ENCODE measurements around the gene LDHAL6A.

Gene LDHAL6A

GRCh38 chr11:18490736-18491485, 35.3 kb downstream of the LDHAL6A start:
- DNase-seq = no peak

- no peak for DNase-seq
Observed at GRCh38 chr11:18491924-18492323, 36.3 kb downstream of the LDHAL6A start.

GRCh38 chr11:18492888-18493287, 37.2 kb downstream of the LDHAL6A start:
- DNase-seq = no peak

DNA sequence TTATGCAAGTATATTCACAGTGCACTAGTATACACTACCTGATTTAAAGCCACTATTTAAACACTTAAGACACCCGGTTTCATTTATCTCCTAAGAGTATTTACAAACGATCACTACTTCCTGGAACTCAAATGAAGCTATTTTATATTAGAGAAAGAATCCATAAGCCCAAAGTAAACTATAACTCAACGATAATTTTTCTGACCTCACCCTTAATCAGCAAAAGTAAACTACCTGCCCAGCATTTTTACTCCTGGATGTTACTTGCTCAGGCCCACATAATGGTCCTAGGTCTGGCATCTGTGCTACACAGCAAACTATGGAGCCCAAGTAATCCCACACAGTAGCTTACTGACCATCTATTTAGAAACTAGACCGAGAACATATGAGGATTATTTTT, 37.7 kb downstream of the LDHAL6A start:
- DNase-seq = no peak

DNA sequence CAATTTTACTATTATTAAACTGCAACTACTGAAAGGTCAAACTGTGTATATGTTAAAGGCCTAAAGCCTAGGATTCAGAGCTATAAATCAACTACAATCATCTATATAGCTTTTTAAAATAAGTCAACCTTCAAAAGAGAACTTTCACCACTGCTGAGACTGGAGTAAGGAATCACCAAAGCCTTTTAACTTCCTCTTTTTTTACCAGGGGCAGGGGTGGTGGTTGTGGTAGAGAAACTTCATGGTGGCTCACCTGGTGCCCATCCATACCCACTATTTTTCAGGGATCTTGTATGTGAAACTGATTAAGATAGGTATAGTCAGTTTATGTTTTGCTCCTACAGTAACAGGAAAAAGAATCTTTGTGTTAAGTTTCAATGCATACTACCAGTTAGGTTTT, 39.6 kb downstream of the LDHAL6A start:
- no peak for DNase-seq

DNA sequence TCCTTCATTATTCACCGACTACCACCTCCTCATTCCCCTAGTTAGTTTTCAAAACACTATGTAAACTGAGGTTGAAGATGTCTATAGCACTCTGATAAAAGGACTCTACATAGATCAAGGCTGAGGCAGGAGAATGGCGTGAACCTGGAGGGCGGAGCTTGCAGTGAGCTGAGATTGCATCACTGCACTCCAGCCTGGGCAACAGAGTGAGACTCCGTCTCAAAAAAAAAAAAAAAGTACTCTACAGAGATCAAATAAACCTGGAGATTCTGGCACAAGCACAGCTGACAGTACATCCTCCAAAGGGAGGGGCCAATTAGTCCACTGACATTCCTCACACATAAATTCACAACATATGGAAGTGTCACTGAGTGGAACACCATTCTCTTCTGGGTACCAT, 40.0 kb downstream of the LDHAL6A start:
- peak; percentile 12 for DNase-seq

GRCh38 chr11:18498039-18498438, 42.4 kb downstream of the LDHAL6A start:
- DNase-seq = no peak

DNA sequence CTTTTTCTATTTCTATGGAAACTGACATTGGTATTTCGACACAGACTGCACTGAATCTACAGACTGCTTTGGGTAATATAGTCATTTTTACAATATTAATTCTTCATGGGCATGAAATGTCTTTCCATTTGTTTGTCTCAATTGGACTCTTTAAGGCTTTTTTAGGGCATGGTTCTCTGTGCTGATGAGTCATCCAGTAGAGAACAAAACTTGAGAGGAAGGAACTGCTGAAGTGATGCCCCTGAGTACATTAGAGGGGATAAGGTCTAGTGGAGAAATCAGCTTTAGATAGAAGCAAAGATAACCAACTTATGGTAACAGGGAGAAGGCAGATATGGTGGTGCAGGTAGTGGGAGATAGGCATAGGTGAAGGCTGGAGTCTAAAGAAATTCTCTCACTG, 46.0 kb downstream of the LDHAL6A start:
- DNase-seq = no peak

DNA sequence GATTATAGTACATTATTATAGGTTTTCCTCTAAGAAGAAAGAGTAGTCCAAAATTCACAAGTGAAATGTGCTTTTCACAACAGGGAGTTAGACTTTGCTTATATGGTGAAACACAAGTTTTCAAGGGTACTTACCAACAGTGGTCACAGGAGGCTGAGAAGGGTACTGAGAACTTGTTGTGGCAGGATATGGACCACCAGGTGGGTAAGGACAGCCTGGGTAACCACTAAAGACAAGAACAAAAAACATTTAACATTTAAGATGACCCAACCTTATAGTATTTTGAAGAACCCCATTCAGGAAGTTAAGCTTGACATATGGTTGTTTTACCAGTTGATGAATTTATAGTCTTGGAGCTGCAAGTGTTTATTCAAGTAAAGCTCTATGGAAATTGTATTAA, 46.7 kb downstream of the LDHAL6A start:
- DNase-seq = no peak

DNA sequence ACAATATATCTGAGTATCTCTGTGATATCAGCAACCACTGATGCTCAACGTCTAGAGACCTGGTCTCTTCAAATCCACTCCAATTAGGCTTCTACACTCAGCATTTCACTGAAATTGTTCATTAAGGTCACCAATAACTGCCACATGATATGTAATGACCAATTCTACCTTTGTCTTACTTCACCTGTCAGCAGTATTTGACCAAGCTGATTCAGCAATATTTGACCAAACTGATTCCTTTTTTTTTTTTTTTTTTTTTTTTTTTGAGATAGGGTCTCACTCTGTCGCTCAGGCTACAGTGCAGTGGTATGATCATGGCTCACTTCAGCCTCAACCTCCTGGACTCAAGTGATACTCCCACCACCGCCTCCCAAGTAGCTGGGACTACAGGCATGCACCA, 65.5 kb downstream of the LDHAL6A start:
- DNase-seq = no peak

GRCh38 chr11:18522388-18522787, 66.7 kb downstream of the LDHAL6A start:
- peak; percentile 2 for DNase-seq

- no peak for DNase-seq
Observed at GRCh38 chr11:18523084-18523483, 67.4 kb downstream of the LDHAL6A start.

DNA sequence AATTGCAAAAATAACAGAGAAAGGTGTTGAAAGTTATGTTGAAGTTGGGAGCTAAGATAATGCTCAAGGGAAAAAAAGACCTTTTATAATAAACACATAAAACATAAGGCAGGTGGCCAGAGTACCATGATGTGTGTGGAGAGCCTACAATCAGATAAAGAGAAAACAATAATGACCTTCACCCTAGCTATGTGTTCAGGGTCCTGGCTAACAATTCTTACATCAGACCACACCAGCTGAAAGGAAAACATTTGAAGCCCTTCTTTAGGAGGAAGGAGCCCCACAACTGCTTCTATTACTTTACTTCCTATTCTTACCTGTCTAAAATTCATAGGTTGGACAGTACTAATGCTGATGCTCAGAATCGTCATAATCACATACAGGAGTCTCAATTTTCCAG, 68.6 kb downstream of the LDHAL6A start:
- DNase-seq = no peak

DNA sequence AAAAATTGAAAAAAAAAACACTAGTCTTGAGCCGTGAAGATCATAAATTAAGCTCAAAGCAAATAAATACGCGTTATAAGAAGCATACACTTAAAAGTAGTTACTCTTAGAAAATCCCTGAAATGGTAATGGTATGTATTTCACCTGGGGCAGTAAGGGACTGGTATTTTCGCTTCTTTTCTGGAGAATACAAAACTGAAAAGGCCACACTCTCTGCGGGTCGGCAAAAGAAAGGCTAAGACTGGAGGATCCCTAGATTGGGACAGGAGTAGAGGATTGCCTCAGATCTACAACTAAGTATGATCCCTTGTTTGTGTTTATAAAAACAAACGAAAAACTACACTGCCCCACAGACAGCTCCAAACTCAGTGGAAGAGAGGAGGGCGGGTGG, 70.5 kb downstream of the LDHAL6A start:
- DNase-seq = no peak

DNA sequence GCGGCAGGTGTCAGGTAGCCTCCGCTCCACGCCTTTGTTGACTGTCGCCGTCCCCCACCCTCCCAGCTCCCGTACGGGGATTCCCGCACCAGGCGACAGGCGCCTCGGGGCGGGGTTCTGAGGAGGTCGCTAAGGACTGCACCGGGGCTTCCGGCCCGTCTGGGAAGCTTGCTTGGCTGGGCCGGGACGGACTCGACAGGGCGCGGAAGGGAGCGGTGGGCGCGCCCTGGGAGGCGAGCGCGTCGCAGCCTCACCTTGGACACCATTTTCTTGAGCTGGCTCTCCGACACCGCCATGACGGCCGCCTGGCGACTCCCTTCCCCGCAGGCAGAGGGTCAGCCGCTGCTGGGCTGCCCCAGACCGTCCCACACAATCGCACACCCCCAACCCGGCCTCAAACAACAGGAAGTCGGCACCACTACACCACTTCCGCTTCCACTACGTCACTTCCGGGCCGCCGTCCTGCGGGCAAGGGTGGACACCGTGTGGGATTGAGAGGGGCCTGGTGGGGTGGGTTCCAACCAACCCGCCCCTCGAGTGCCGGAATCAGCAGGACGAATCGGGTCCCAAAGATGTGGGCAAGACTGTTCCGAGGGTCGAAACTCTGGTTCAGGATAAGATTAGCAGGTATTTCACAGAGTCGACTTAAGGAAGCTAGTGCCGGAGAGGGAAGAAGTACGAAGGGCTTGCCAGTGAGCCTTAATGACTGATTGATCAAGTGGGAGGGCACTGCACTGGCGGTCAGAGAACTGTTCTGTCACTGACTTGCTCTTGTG, 71.1 kb downstream of the LDHAL6A start, which contains the start of gene TSG101:
TSG101 (minus strand) TSS at position 422 of the 776 bp plus-strand sequence; CDS start at position 296, 126 bp downstream.
- peak; percentile 93 for DNase-seq

DNA sequence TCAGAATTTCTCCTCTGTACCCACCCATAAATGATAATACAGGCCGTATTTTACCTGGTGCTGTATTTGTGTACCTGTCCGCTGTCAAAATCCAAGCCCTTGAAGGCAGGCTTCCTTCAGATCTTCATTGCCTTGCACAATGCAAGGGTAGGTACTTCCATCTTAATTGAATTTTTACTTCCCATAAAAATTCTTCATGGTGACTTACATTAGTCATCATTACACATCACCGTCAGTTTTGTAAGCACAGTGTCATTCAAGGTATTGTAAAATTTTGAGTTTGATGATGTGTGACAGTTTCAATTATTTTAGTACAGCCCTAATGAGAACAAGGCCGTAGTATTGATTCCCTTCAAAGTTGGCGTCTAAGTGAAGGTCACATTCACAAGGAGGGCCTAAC, 71.9 kb downstream of the LDHAL6A start:
- DNase-seq = peak; percentile 13

All from fibroblast of skin of abdomen (primary cell).